Transverse colon (tissue), 4 donors: ENCODE data around the gene RBPJ. TPM values are rescaled to one million over a fixed set of nuclear protein-coding genes. Genes with fewer than 3 reads are reported as not detected.

Experiments
- DNase-seq: peaks from one replicate; pipeline ENCODE4 v3.0.0-alpha.2; 2019
- H3K27ac ChIP-seq, 4 donors: fragments of 200-600 bp; sonication (generic); 2 replicates each; pipeline ENCODE4 v1.5.1; 2016 to 2018; ENCODE audit warnings: inconsistent platforms in 4 of 4
- H3K27me3 ChIP-seq: fragments of 200-600 bp; sonication (generic); 2 replicates; pipeline ENCODE4 v1.5.1; 2017; ENCODE audit warnings: inconsistent platforms
- H3K36me3 ChIP-seq, 4 donors: fragments of 200-600 bp; sonication (generic); 2 replicates each; pipeline ENCODE4 v1.5.1; 2017 to 2019; ENCODE audit warnings: inconsistent platforms in 4 of 4
- H3K4me1 ChIP-seq, 4 donors: fragments of 200-600 bp; sonication (generic); 2 replicates each; pipeline ENCODE4 v1.5.1; 2017 to 2020; ENCODE audit warnings: inconsistent platforms in 4 of 4
- H3K4me3 ChIP-seq, 4 donors: fragments of 200-600 bp; sonication (generic); 1 replicate in 1 of 4; 2 replicates in 3 of 4; pipeline versions ENCODE4 v1.5.1 to v1.6.1; 2017 to 2019; ENCODE audit warnings: inconsistent platforms in 4 of 4
- H3K9me3 ChIP-seq, 2 donors: fragments of 200-600 bp; sonication (generic); 2 replicates each; pipeline ENCODE4 v1.5.1; 2017 to 2019; ENCODE audit warnings: inconsistent platforms in 2 of 2
- EP300 ChIP-seq: sonication (generic); formaldehyde crosslinking; IDR thresholded peaks from one replicate; pipeline ENCODE4 v1.6.1; 2017; ENCODE audit warnings: antibody characterized with exemption, low read depth
- POLR2A ChIP-seq: fragments of 450-650 bp; IDR thresholded peaks from one replicate; pipeline ENCODE4 v1.6.1; 2016; ENCODE audit warnings: antibody characterized with exemption, mild to moderate bottlenecking, moderate library complexity
- POLR2AphosphoS5 ChIP-seq, 3 donors: sonication (generic); formaldehyde crosslinking; IDR thresholded peaks; one replicate each; pipeline ENCODE4 v1.6.1; 2016; ENCODE audit warnings: antibody characterized with exemption in 3 of 3
- WGBS, 2 donors: methylation state at CpG; one replicate each; pipeline ENCODE4 v1.1.5; 2018; ENCODE audit warnings: low coverage in 1 of 2; 5-methylcytosine and 5-hydroxymethylcytosine counted together
- in situ Hi-C, 4 donors: fragments of 200-750 bp; cut with MboI; loops; one replicate each; pipeline versions ENCODE4 v1.15.0 to v1.15.1; 2017; ENCODE audit warnings: low sequenced_read_pairs in 3 of 4, low pct_ligation_motif_present in 1 of 4, low pct_unique_long_range_greater_than_20kb in 1 of 4
- intact Hi-C: fragments of 100-400 bp; cut with DNase I; formaldehyde crosslinking; loops from one replicate; pipeline ENCODE4 v1.15.1; 2023; ENCODE audit warnings: low total_unique reads
- total RNA-seq, 4 donors: library from RNA; depleted of rRNA; stranded (reverse); fragments of >200 nt; gene quantifications; one replicate each; pipeline ENCODE4 v1.1.0, GENCODE V29; 2016
- TF ChIP-seq, protein P1 (sequence below), 5 experiments: fragments of 200-600 bp in 3 of 5; fragments of 450-650 bp in 2 of 5; sonication (generic) in 3 of 5; IDR thresholded peaks; 1 replicate in 2 of 5; 2 replicates in 3 of 5; pipeline ENCODE4 v1.5.1; 2016 to 2017; ENCODE audit warnings: antibody characterized with exemption in 5 of 5, inconsistent platforms in 3 of 5, mild to moderate bottlenecking in 2 of 5, moderate library complexity in 1 of 5

RBPJ gene
- total RNA-seq, 4 donors from 2014 or later: 15.1 to 104 (median 44.6) TPM

GRCh38 chr4:26434030-26434639 lies 113.3 kb downstream of the RBPJ start:
- Histone ChIP-seq H3K27me3 (no peaks in the 10 kb centered on the region), H3K27ac (peak overlapping the region in 1 of 4 donors; percentile 13), H3K36me3 (peaks cover 0 to 18% (median 5%) of the 10 kb centered on the region in 4 donors), H3K9me3 (no peaks in the 10 kb centered on the region), H3K4me1 (peaks cover 0 to 19% (median 3%) of the 10 kb centered on the region in 4 donors), H3K4me3 (no peak overlapping the region)
- in situ Hi-C loops: no loop called here
- TF ChIP-seq POLR2AphosphoS5 (IDR thresholded peaks at IDR 0.05) (no peak), EP300 (no peak)
- intact Hi-C loops: no loop called here
- 59 to 60% methylated on average over 2 of the region's 2 CpGs for WGBS, 2 donors
- DNase-seq: no peak

DNA sequence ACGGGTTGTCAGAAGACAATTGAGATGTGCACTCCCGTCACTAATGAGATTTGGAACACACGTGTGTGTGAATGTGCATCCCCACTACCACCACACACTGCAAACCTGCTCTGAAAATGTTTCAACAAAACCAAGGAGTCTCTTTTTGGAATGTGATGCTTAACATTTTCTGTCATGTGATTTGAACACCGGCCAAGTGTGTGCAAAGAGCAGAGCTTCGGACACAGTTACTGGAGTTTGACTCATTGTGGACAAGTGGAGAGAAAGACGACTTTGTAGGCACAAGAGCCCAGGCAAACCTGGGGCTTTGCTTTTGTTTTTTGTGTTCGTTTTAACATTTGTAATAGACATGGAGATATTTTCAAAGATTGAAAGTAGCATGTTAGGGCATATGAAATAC lies 120.3 kb downstream of the RBPJ start:
- no peak for TF ChIP-seq POLR2AphosphoS5 (IDR thresholded peaks at IDR 0.05)
- TF ChIP-seq EP300: no peak
- H3K36me3 ChIP-seq: no peaks in the 10 kb centered on the region
- intact Hi-C loops: no loop called here
- 54 to 62% methylated on average over 7 of the region's 7 CpGs for WGBS, 2 donors
- no peaks in the 10 kb centered on the region for H3K27me3 ChIP-seq
- H3K4me3 ChIP-seq: no peak overlapping the region
- H3K9me3 ChIP-seq: no peaks in the 10 kb centered on the region
- in situ Hi-C loops: no loop called here
- peaks cover 0 to 7% (median 0%) of the 10 kb centered on the region in 4 donors for H3K4me1 ChIP-seq
- H3K27ac ChIP-seq: peak overlapping the region in 1 of 4 donors; percentile 43
- no peak for DNase-seq

- WGBS, 2 donors: 96 to 100% methylated on average over 3 to 5 of the region's 5 CpGs
- no peak for DNase-seq
- H3K4me3 ChIP-seq: no peak overlapping the region
- peak overlapping the region in 1 of 4 donors; percentile 5 for H3K27ac ChIP-seq
- TF ChIP-seq EP300 (no peak), POLR2AphosphoS5 (IDR thresholded peaks at IDR 0.05) (no peak), POLR2A (no peak)
- TF ChIP-seq, protein P1, sequence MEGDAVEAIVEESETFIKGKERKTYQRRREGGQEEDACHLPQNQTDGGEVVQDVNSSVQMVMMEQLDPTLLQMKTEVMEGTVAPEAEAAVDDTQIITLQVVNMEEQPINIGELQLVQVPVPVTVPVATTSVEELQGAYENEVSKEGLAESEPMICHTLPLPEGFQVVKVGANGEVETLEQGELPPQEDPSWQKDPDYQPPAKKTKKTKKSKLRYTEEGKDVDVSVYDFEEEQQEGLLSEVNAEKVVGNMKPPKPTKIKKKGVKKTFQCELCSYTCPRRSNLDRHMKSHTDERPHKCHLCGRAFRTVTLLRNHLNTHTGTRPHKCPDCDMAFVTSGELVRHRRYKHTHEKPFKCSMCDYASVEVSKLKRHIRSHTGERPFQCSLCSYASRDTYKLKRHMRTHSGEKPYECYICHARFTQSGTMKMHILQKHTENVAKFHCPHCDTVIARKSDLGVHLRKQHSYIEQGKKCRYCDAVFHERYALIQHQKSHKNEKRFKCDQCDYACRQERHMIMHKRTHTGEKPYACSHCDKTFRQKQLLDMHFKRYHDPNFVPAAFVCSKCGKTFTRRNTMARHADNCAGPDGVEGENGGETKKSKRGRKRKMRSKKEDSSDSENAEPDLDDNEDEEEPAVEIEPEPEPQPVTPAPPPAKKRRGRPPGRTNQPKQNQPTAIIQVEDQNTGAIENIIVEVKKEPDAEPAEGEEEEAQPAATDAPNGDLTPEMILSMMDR (IDR thresholded peaks at IDR 0.05): no peak
- in situ Hi-C loops (no loop called here), intact Hi-C loops (no loop called here)
- no peaks in the 10 kb centered on the region for H3K27me3 ChIP-seq
- no peaks in the 10 kb centered on the region for H3K36me3 ChIP-seq
- H3K4me1 ChIP-seq: peaks cover 0 to 7% (median 0%) of the 10 kb centered on the region in 4 donors
- H3K9me3 ChIP-seq: no peaks in the 10 kb centered on the region
Observed at GRCh38 chr4:26441771-26442170, 121.0 kb downstream of the RBPJ start.

GRCh38 chr4:26447378-26447777 lies 126.6 kb downstream of the RBPJ start:
- no peak overlapping the region for H3K27ac ChIP-seq
- no peaks in the 10 kb centered on the region for H3K27me3 ChIP-seq
- TF ChIP-seq POLR2AphosphoS5 (IDR thresholded peaks at IDR 0.05) (no peak), EP300 (no peak), POLR2A (no peak)
- TF ChIP-seq, protein P1 (IDR thresholded peaks at IDR 0.05): no peak
- no peak overlapping the region for H3K4me3 ChIP-seq
- peaks cover 0 to 4% (median 1%) of the 10 kb centered on the region in 4 donors for H3K4me1 ChIP-seq
- no peaks in the 10 kb centered on the region for H3K36me3 ChIP-seq
- H3K9me3 ChIP-seq: no peaks in the 10 kb centered on the region
- DNase-seq: no peak
- in situ Hi-C loops: no loop called here
- intact Hi-C loops: no loop called here
- WGBS, 2 donors: 53 to 74% methylated on average over 2 to 8 of the region's 8 CpGs

DNA sequence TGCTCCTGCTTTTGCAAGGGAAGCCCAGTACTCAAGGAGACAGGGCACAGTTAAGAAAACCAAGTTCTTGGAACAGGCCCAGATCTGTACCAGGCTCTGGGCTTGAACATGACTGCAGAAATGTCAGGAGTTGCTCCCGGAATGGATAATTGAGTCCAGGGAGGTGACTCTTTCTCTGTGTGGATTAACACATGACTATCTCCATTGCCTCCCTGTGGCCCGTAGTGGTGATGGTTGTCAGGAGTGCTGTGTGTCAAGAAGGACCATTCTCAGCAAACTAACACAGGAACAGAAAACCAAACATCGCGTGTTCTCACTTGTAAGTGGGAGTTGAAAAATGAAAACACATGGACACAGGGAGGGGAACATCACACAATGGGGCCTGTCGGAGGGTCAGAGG lies 129.6 kb downstream of the RBPJ start:
- DNase-seq: no peak
- no peaks in the 10 kb centered on the region for H3K36me3 ChIP-seq
- 83 to 100% methylated on average over 3 to 5 of the region's 5 CpGs for WGBS, 2 donors
- no peaks in the 10 kb centered on the region for H3K9me3 ChIP-seq
- in situ Hi-C loops (loop anchor here (25.0 kb wide), 1 partner anchor 562 kb away; no protein-coding TSS in a partner anchor), intact Hi-C loops (no loop called here)
- H3K4me1 ChIP-seq: peaks cover 0 to 4% (median 2%) of the 10 kb centered on the region in 4 donors
- no peak for TF ChIP-seq POLR2A
- no peak for TF ChIP-seq POLR2AphosphoS5 (IDR thresholded peaks at IDR 0.05)
- no peak for TF ChIP-seq EP300
- TF ChIP-seq, protein P1 (IDR thresholded peaks at IDR 0.05): no peak
- no peak overlapping the region for H3K4me3 ChIP-seq
- H3K27ac ChIP-seq: no peak overlapping the region
- no peaks in the 10 kb centered on the region for H3K27me3 ChIP-seq
